Measurements from ENCODE around the gene SHC2.

Gene SHC2, protein sequence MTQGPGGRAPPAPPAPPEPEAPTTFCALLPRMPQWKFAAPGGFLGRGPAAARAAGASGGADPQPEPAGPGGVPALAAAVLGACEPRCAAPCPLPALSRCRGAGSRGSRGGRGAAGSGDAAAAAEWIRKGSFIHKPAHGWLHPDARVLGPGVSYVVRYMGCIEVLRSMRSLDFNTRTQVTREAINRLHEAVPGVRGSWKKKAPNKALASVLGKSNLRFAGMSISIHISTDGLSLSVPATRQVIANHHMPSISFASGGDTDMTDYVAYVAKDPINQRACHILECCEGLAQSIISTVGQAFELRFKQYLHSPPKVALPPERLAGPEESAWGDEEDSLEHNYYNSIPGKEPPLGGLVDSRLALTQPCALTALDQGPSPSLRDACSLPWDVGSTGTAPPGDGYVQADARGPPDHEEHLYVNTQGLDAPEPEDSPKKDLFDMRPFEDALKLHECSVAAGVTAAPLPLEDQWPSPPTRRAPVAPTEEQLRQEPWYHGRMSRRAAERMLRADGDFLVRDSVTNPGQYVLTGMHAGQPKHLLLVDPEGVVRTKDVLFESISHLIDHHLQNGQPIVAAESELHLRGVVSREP

DNA sequence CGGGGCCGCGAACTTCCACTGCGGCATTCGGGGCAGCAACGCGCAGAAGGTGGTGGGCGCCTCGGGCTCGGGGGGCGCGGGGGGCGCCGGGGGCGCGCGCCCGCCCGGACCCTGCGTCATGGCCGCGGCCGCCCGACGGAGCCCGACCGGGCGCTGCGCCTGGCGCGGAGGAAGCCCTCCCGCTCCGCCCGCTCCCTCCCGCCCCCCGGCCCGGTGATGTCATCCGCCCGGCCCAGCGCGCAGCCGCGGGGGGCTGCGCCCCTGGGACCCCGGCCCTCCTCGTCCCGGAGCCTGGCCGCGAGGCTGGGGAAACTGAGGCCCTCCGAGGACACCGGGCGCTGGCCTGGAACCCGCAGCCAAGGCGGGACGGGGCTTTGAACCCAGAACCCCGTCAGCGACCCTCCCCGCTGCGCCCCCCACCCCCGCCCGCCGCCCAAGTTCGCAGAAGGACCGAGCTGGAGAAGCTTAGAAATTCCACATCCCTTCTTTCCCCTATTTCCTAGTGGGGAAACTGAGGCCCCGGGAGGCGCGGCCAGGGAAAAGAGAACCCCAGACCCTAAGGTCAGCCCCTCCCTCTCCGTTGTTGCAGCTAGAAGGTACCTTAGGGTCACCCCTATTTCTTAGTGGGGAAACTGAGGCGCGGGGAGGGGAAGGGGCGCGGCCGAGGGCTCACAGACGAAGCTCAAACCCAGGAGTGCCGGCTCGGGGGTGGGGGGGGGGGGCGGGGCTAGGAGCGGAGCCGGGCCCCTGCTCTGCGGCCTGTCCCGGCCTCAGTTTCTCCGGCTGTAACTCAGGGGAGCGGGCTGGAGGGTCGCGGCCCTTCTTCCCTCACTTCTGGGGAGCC is at the start of gene SHC2:
SHC2 (minus strand) TSS at position 157 of the 844 bp plus-strand sequence; CDS start at position 120, 37 bp downstream.
- DNase-seq (ENCODE audit: low read depth): no peak

DNA sequence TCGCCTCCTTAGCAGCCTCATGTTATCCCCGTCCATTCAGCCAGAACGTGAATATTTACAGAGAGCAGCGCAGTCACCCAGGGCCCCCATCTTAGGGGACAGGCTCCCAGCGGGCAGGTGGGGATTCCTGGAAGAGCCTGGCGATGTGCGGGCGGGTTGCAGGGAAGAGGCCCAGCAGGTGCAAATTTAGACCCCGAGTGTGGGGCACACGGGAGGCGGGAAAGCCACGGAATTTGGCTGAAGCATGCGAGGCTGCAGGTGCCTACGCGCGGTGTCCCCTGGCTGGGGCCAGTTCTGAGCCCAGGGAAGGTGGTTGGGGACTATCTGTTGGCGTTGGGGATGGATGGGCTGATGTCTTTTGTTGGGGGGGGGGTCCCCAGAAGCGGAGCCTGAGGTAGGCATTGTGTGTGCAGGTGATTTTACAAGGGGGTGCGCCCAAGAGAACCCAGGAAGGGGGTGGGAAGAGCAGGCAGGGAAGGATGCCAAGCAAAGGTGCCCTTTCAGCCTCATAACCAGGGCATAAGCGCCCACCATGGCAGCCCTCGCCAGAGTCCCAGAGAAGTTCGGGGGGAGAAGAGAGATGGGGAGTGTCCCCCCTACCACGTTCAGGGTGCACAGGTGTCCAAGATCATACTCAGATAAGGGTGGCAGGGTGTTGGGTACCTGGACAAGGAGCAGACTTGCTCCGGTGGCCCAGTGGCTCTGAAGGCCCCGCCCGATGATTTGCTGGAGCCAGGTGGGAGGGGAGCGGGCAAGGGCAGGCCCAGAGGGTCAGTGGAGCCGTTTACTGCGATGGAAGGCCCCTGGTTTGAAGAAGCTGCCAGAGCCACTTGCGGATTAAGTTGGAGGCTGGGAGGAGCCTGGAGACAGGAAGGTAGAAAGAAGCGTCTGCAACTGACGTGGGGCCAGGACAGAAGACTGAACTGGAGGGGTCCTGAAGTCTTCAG is 47.6 kb upstream of the SHC2 start:
- DNase-seq (ENCODE audit: low read depth): no peak

DNA sequence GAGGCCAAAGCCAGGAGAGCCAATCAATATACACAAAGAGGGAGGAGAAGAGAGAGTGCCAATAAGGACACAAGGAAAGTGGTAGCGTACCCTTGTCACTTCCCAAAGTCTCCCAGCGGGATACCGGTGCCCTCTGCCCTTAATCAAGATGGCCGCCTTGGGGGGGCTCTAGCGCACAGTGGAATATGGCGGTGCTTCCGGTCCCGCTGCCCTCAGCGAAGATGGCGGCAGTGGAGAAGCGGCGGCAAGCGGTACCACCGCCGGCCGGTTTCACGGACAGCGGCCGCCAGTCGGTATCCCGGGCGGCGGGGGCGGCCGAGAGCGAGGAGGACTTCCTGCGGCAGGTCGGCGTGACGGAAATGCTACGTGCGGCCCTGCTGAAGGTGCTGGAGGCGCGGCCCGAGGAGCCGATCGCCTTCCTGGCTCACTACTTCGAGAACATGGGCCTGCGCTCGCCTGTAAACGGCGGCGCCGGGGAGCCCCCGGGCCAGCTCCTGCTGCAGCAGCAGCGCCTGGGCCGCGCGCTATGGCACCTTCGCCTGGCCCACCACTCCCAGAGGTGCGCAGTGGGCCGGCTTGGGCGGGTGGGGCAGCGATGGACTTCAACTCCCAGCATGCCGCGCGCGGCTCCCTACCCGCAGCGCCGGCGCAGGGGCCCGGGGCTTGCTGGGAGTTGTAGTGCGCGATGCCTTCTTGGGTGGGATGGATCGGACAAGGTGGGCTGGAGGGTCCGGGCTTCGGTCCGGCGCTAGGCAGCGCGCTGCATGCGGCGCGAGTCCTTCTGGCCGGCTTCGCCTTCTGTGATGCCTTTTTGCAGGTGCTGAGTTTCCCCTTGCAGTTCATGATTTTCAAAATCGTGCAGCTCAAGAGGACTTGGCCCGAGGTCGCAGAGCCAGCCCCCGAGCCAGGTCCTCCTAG is 46.7 kb upstream of the SHC2 start, which contains the start of gene TPGS1:
TPGS1 (plus strand) TSS at position 212 of the 918 bp plus-strand sequence; CDS start at position 222, 10 bp downstream.
- no peak for DNase-seq (ENCODE audit: low read depth)

DNA sequence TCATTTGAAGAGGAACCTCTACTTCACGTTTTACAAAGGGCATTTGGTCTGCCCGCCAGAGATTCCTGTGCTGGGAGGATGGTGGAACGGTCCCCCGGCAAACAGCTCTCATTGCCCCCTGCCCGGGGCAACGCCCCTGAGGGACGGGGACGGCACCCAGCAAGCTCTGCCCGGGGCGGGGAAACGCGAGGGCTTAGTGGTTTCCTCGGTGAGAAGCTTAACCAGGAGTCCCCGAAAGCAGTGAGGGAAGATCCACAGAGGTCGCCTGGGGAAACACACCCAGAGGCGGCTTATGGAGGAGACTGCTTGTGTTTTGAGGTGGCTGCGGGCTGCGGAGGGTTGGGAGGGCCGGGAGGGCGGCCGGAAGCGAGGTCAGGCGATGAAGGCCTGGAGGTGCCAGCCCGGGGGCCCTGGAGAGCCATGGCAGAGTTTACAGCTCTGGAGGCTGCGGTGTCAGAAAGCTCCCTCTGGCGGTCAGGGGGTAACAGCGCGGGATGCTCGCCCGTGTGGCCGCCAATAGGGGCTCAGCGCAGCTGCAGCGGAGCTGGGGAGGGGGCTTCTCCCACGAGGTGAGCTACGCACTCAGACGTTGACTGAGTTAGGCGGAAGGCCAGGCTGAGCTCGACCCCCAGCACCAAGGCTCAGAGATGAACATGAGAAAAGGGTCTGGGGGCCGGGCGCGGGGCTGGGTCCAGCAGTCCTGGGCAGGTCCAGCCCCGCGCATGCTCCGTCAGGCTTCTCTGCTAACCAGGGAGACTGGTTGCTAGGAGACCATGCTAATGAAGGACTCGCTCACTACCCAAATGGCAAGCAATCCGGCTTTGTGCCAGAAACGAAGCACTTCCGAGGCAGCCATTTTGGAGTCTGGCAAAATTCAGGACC is 45.8 kb upstream of the SHC2 start:
- DNase-seq (ENCODE audit: low read depth): peak; percentile 99

DNA sequence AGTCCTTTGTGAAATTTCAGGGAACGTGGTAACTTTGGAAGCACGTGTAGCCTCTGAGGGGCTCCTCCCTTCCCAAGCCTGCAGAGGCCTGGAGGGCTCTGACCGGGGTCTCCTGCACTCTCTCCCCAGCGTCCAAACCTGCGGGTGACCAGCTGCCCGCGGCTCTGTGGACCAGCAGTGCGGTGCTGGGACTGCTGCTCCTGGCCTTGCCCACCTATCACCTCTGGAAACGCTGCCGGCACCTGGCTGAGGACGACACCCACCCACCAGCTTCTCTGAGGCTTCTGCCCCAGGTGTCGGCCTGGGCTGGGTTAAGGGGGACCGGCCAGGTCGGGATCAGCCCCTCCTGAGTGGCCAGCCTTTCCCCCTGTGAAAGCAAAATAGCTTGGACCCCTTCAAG is 43.8 kb upstream of the SHC2 start:
- no peak for DNase-seq (ENCODE audit: low read depth)

- no peak for DNase-seq (ENCODE audit: low read depth)
Measured at GRCh38 chr19:501646-502045, 40.8 kb upstream of the SHC2 start.

GRCh38 chr19:498977-499623 is 38.3 kb upstream of the SHC2 start:
- no peak for DNase-seq (ENCODE audit: low read depth)

- no peak for DNase-seq (ENCODE audit: low read depth)
Measured at GRCh38 chr19:498511-498891, 37.7 kb upstream of the SHC2 start.

DNA sequence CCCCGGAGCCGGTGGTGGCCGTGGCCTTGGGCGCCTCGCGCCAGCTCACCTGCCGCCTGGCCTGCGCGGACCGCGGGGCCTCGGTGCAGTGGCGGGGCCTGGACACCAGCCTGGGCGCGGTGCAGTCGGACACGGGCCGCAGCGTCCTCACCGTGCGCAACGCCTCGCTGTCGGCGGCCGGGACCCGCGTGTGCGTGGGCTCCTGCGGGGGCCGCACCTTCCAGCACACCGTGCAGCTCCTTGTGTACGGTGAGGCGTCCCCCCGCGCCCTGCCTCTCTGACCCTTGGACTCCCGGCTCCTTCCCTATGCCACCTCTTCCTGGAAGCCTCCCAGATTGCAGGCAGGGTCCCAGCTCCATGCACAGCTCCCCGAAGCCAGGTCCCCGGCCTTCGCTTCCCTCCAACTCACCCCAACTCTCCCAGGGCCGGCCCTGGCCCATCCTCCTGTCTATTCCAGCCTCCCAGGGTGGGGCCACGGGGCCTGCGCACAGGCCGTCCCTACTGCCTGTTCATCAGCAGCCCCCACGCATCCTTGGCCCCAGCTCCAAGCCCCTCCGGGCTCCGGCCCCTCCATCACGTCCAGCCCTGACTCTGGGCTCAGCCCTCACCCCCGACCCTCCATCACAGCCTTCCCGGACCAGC is 37.2 kb upstream of the SHC2 start:
- DNase-seq (ENCODE audit: low read depth): no peak

GRCh38 chr19:497491-497868 is 36.6 kb upstream of the SHC2 start:
- DNase-seq (ENCODE audit: low read depth): no peak

- DNase-seq (ENCODE audit: low read depth): no peak
Measured at GRCh38 chr19:496986-497385, 36.2 kb upstream of the SHC2 start.

- DNase-seq (ENCODE audit: low read depth): no peak
Measured at GRCh38 chr19:496112-496665, 35.4 kb upstream of the SHC2 start, which contains the start of gene MADCAM1. Gene MADCAM1, plus strand, starts transcription at chr19:496486. Its CDS starts 14 bp downstream, at chr19:496500.

DNA sequence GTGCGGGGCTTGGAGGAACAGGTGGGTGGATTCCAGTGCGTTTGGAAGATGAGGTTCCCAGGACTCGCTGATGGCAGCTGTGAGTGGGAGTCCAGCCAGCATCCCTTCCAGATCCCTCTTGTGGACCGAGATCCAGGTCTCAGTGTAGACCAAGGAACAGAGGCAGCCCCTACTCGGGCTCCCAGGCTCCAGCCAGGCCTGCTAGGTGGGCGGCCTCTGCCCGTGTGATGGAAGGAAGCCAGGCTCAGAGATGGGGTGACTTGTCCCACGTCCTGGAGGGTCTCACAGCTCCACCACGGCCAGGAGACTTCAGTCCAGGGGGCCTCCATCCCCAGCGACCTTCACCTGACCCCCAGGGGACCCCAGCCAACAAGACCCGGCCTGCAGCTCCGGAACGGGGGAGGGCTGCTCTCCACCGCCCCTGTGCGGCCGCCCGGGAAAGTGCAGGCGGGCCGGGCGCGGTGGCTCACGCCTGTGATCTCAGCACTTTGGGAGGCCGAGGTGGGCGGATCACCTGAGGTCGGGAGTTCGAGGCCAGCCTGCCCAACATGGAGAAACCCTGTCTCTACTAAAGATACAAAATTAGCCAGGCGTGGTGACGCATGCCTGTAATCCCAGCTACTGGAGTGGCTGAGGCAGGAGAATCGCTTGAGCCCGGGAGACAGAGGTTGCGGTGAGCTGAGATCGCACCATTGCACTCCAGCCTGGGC is 34.7 kb upstream of the SHC2 start:
- DNase-seq (ENCODE audit: low read depth): no peak

GRCh38 chr19:495081-495401 is 34.2 kb upstream of the SHC2 start:
- DNase-seq (ENCODE audit: low read depth): no peak

DNA sequence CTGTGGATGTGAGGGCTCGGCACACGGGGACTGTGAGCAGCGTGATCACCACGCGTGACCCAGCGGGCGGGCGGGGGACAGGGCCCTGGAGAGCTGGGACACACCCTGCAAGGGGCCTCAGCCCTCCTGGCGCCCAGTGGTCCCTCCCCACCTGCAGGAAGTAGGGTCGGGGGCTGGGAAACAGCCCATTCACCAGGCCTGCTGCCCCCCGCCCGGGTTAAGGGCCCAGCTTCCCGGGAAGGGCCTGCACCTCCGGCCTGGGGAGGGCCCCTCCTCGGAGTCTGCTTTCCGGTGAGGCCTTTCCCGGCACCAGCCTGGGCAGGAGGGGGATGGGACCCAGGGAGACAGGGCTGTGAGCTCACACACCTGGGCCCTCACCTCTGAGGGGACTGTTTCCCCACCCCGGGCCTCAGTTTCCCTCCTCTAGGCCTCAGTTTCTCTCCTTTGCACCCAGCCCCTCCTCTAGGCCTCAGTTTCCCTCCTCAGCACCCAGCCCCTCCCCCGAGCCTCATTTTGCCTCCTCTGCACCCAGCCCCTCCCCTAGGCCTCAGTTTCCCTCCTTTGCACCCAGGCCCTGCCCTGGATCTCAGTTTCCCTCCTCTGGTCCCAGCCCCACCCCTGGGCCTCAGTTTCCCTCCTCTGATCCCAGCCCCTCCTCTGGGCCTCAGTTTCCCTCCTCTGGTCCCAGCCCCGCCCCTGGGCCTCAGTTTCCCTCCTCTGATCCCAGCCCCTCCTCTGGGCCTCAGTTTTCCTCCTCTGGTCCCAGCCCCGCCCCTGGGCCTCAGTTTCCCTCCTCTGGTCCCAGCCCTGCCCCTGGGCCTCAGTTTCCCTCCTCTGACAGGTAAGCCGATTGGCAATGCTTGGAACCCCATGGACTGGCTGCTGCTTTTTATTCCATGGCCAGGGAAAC is 33.6 kb upstream of the SHC2 start:
- DNase-seq (ENCODE audit: low read depth): no peak

GRCh38 chr19:493391-494170 is 32.7 kb upstream of the SHC2 start:
- DNase-seq (ENCODE audit: low read depth): no peak

Data from HS-27A (cell line).